ENCODE results near the gene CLCN3.

DNA sequence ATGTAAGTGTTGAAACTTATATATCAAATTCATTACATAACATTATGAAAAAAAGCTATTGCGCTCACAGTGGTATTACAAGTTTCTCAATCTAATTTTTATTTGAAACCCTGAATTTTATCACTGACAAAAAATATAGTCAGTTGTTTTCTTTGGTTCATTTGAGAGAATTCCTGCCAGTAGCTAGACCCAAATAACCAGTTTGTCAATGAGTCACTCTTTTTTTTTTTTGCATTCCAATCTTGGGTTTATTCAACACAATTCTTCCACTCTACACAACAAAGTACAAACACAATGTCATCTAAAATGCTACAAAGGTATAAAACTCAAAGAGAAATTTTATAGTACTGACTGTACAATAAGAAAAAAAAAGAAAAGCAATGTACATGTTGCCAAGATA, 124.2 kb downstream of the CLCN3 start:
- TF ChIP-seq ZNF121 (CRISPR knock-in tag; IDR thresholded peaks at IDR 0.05) (no peak), ETV6 (CRISPR knock-in tag; IDR thresholded peaks at IDR 0.05) (no peak), SP1 (CRISPR knock-in tag; conservative IDR thresholded peaks at IDR 0.05) (no peak), ESRRA (CRISPR knock-in tag; IDR thresholded peaks at IDR 0.05; ENCODE audit: borderline replicate concordance) (no peak), ZNF396 (CRISPR knock-in tag; IDR thresholded peaks at IDR 0.05; ENCODE audit: borderline replicate concordance) (no peak)
- TF ChIP-seq, protein P1, sequence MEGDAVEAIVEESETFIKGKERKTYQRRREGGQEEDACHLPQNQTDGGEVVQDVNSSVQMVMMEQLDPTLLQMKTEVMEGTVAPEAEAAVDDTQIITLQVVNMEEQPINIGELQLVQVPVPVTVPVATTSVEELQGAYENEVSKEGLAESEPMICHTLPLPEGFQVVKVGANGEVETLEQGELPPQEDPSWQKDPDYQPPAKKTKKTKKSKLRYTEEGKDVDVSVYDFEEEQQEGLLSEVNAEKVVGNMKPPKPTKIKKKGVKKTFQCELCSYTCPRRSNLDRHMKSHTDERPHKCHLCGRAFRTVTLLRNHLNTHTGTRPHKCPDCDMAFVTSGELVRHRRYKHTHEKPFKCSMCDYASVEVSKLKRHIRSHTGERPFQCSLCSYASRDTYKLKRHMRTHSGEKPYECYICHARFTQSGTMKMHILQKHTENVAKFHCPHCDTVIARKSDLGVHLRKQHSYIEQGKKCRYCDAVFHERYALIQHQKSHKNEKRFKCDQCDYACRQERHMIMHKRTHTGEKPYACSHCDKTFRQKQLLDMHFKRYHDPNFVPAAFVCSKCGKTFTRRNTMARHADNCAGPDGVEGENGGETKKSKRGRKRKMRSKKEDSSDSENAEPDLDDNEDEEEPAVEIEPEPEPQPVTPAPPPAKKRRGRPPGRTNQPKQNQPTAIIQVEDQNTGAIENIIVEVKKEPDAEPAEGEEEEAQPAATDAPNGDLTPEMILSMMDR (IDR thresholded peaks at IDR 0.05) = no peak
- TF ChIP-seq, protein P2, sequence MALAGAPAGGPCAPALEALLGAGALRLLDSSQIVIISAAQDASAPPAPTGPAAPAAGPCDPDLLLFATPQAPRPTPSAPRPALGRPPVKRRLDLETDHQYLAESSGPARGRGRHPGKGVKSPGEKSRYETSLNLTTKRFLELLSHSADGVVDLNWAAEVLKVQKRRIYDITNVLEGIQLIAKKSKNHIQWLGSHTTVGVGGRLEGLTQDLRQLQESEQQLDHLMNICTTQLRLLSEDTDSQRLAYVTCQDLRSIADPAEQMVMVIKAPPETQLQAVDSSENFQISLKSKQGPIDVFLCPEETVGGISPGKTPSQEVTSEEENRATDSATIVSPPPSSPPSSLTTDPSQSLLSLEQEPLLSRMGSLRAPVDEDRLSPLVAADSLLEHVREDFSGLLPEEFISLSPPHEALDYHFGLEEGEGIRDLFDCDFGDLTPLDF (CRISPR knock-in tag; IDR thresholded peaks at IDR 0.05) = no peak
